ENCODE measurements around the gene FBXO42.
"Not testable (repeated sequence)": the region's sequence is repeated elsewhere in the genome, so short reads cannot be mapped to it uniquely, and the experiment has no call there.

DNA sequence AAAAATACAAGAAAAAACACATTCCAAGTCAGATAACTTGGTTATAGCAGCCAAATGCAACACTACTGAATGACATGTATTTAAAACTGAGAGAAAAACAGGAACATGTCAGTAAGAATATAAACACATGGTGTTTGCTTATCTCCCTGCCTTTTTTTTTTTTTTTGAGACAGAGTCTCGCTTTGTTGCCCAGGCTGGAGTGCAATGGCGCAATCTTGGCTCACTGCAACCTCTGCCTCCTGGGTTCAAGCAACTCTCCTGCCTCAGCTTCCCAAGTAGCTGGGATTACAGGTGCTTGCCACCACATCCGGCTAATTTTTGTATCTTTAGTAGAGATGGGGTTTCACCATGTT is 12.8 kb upstream of the FBXO42 start:
- TF ChIP-seq, protein P1, sequence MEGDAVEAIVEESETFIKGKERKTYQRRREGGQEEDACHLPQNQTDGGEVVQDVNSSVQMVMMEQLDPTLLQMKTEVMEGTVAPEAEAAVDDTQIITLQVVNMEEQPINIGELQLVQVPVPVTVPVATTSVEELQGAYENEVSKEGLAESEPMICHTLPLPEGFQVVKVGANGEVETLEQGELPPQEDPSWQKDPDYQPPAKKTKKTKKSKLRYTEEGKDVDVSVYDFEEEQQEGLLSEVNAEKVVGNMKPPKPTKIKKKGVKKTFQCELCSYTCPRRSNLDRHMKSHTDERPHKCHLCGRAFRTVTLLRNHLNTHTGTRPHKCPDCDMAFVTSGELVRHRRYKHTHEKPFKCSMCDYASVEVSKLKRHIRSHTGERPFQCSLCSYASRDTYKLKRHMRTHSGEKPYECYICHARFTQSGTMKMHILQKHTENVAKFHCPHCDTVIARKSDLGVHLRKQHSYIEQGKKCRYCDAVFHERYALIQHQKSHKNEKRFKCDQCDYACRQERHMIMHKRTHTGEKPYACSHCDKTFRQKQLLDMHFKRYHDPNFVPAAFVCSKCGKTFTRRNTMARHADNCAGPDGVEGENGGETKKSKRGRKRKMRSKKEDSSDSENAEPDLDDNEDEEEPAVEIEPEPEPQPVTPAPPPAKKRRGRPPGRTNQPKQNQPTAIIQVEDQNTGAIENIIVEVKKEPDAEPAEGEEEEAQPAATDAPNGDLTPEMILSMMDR (IDR thresholded peaks at IDR 0.05; ENCODE audit: low read depth, low read length) = not testable (repeated sequence)
- TF ChIP-seq, protein P2, sequence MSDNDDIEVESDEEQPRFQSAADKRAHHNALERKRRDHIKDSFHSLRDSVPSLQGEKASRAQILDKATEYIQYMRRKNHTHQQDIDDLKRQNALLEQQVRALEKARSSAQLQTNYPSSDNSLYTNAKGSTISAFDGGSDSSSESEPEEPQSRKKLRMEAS (IDR thresholded peaks at IDR 0.05; ENCODE audit: low read depth, low read length) = not testable (repeated sequence)
